K562 treated with DMSO at 1 percent for 4 hours (cell line): Measurements from ENCODE around the gene SPTSSA. TPM values are rescaled to one million over a fixed set of nuclear protein-coding genes. Genes with fewer than 3 reads are reported as not detected.

Experiments
- total RNA-seq: library from RNA; unstranded; fragments of 300-600 nt; gene quantifications from 2 replicates; pipeline ENCODE4 v1.2.3, GENCODE V29; 2022; ENCODE audit not compliant: insufficient read depth

Gene SPTSSA, protein sequence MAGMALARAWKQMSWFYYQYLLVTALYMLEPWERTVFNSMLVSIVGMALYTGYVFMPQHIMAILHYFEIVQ
- total RNA-seq: 12.3 and 16.7 TPM in 2 replicates

DNA sequence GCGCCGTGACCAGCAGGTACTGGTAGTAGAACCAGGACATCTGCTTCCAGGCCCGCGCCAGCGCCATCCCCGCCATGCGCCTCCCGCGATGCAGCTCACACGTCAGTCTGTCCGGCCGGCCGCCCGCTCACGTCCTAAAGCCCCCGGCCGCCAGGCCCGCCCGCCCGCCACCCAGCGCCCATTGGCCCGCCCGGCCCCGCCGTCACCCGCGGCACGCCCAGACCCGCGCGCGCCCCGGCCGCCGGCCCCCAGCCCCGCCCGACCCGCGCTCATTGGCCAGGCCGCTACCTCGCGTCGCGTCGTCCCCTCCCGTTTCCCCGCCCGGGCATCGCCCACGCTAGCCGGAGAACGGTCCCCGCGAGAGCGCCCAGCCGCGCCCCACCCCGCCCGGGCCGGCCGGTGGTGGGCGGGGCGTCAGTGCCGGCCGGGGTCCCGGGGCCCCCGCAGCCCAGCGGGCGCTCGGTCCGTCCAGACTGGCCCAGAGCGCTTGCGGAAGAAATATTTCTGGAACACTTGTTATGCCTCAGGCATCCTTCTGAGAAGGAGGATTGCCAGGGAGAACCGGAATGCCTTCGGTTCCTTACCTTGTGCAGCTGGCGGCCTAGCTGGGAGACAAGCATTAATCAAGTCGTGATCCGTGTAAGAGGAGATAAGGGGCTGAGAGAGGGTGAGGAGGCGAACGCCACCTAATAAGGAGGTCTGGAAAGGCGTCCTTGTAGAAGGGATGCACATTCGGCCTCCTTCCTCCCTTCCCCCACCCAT, at the start of gene SPTSSA:
SPTSSA (minus strand) TSS at position 109 of the 762 bp plus-strand sequence; CDS start at position 76, 33 bp downstream.

Other genes starting within 250 kb of the SPTSSA start
- gene EAPP, start 77.5 kb upstream of the SPTSSA start, total RNA-seq: 17.1 and 20.8 TPM in 2 replicates
- 24.8 and 32.3 TPM in 2 replicates for gene SNX6, start 167.9 kb upstream of the SPTSSA start, total RNA-seq